K562 (cell line): ENCODE results near the gene SOS2. TPM values are rescaled to one million over a fixed set of nuclear protein-coding genes. Genes with fewer than 3 reads are reported as not detected.

Experiments used
- ATAC-seq: fragments of 200-7000 bp; cut with Tn5 transposase; 3 replicates; pipeline ENCODE4 v1.9.1; 2020; ENCODE audit warnings: moderate library complexity
- BruUV-seq: library from RNA; stranded (reverse); fragments of 400-500 nt; replicated peaks from 2 replicates; lab custom pipeline; 2021; lab: Mats Ljungman, UMichigan
- CTCF ChIA-PET: fragments of 300-600 bp; formaldehyde crosslinking; extraction: SDS; loops from one replicate; lab custom pipeline; 2021; ENCODE audit warnings: low intra/inter-chr PET ratio; lab: Yijun Ruan, JAX
- POLR2A ChIA-PET: fragments of 300-600, 350-650 bp; sonication (Branson Sonifier 250); formaldehyde crosslinking; extraction: SDS; loops from one replicate; lab custom pipeline; 2021; ENCODE audit warnings: antibody characterized with exemption, inconsistent platforms; lab: Yijun Ruan, JAX
- DNase-seq, 4 experiments: peaks; one replicate each; pipeline versions ENCODE4 v3.0.0 to v3.0.0-alpha.2; 2011 to 2018; ENCODE audit warnings: low spot score in 3 of 4, mixed read lengths in 3 of 4; ENCODE audit errors: extremely low read depth in 1 of 4
- FAIRE-seq: peaks from 2 replicates; lab custom pipeline; 2011; peaks lifted over from hg19 to GRCh38; lab: Jason Lieb, UNC
- H2AFZ ChIP-seq: 2 replicates; pipeline ENCODE4 v1.6.0; 2011; ENCODE audit warnings: low read depth, low read length, control low read depth, inconsistent platforms
- H3K27ac ChIP-seq: fragments of 200-600 bp; 3 replicates; pipeline ENCODE4 v1.8.0; 2011; ENCODE audit warnings: low read depth, mild to moderate bottlenecking, control low read depth, inconsistent platforms, low read length, moderate library complexity, mixed read lengths; ENCODE audit errors: extremely low read depth
- H3K27me3 ChIP-seq, 2 experiments: fragments of 300-600 bp in 1 of 2; 2 replicates in 1 of 2; 3 replicates in 1 of 2; pipeline versions ENCODE4 v1.6.0 to v1.8.0; 2011; ENCODE audit warnings: inconsistent platforms in 2 of 2, low read length in 2 of 2, mild to moderate bottlenecking in 1 of 2, mixed read lengths in 1 of 2, moderate library complexity in 1 of 2; ENCODE audit not compliant: control insufficient read depth in 2 of 2, insufficient read depth in 2 of 2
- H3K36me3 ChIP-seq: fragments of 300-600 bp; 3 replicates; pipeline ENCODE4 v1.8.0; 2011; ENCODE audit warnings: mild to moderate bottlenecking, low read length, inconsistent platforms; ENCODE audit not compliant: control insufficient read depth, insufficient read depth
- H3K4me1 ChIP-seq, 2 experiments: fragments of 200-600 bp in 1 of 2; replicated peaks in 1 of 2; 2 replicates in 1 of 2; 3 replicates in 1 of 2; pipeline versions ENCODE4 v1.5.1 to v1.8.0; 2011; ENCODE audit warnings: inconsistent platforms in 2 of 2, low read length in 2 of 2, mild to moderate bottlenecking in 1 of 2, mixed read lengths in 1 of 2, moderate library complexity in 1 of 2; ENCODE audit not compliant: control insufficient read depth in 2 of 2, insufficient read depth in 2 of 2
- H3K4me2 ChIP-seq: 2 replicates; pipeline ENCODE4 v1.6.1; 2011; ENCODE audit warnings: low read length, control low read depth, inconsistent platforms, mixed read lengths; ENCODE audit not compliant: insufficient read depth
- H3K4me3 ChIP-seq: fragments of 200-600 bp; sonication (generic), shearing (Covaris generic); 2 replicates; pipeline ENCODE4 v1.5.1; 2016; ENCODE audit warnings: control low read depth, inconsistent platforms
- H3K79me2 ChIP-seq: fragments of 200-600 bp; 3 replicates; pipeline ENCODE4 v1.8.0; 2011; ENCODE audit warnings: low read length, inconsistent platforms; ENCODE audit not compliant: control insufficient read depth, insufficient read depth
- H3K9ac ChIP-seq, 2 experiments: 2 replicates each; pipeline versions ENCODE4 v1.6.0 to v1.6.1; 2011; ENCODE audit warnings: low read depth in 2 of 2, low read length in 2 of 2, control low read depth in 1 of 2, inconsistent platforms in 1 of 2, mild to moderate bottlenecking in 1 of 2, mixed read lengths in 1 of 2; ENCODE audit not compliant: insufficient read depth in 1 of 2
- H3K9me1 ChIP-seq: one replicate; pipeline ENCODE4 v1.6.0; 2011; ENCODE audit warnings: inconsistent platforms, mild to moderate bottlenecking, low read length, moderate library complexity; ENCODE audit not compliant: control insufficient read depth, insufficient read depth
- H3K9me3 ChIP-seq: replicated peaks from 2 replicates; pipeline ENCODE4 v1.5.1; 2011; ENCODE audit warnings: low read depth, low read length, inconsistent platforms; ENCODE audit not compliant: control insufficient read depth, insufficient read depth
- H4K20me1 ChIP-seq: replicated peaks from 2 replicates; pipeline ENCODE4 v1.6.1; 2011; ENCODE audit warnings: low read length, inconsistent platforms, mixed read lengths; ENCODE audit not compliant: control insufficient read depth, insufficient read depth
- CBFA2T2 ChIP-seq: fragments of 450-650 bp; conservative IDR thresholded peaks from 2 replicates; pipeline ENCODE4 v1.6.1; 2017; ENCODE audit warnings: mild to moderate bottlenecking
- CBFA2T3 ChIP-seq: fragments of 450-650 bp; IDR thresholded peaks from 2 replicates; pipeline ENCODE4 v1.6.1; 2017
- CTBP1 ChIP-seq: fragments of 450-650 bp; IDR thresholded peaks from 2 replicates; pipeline ENCODE4 v1.6.1; 2016; ENCODE audit warnings: borderline replicate concordance
- E2F8 ChIP-seq: fragments of 450-650 bp; IDR thresholded peaks from 2 replicates; pipeline ENCODE4 v1.7.1; 2018; ENCODE audit warnings: mild to moderate bottlenecking, low read depth; ENCODE audit not compliant: partially characterized antibody
- ETV1 ChIP-seq: fragments of 450-650 bp; conservative IDR thresholded peaks from 2 replicates; pipeline ENCODE4 v1.6.1; 2016; ENCODE audit warnings: missing genetic modification characterization, control low read depth, low read depth, missing compliant biosample characterization
- ETV5 ChIP-seq: sonication (generic); formaldehyde crosslinking; IDR thresholded peaks from 2 replicates; pipeline ENCODE4 v1.4.0; 2020; ENCODE audit warnings: low read depth, mild to moderate bottlenecking, missing genetic modification reagents
- FOXK1 ChIP-seq: sonication (generic); formaldehyde crosslinking; IDR thresholded peaks from 2 replicates; pipeline ENCODE4 v1.8.0; 2022; ENCODE audit warnings: missing genetic modification reagents, mild to moderate bottlenecking, borderline replicate concordance
- GMEB1 ChIP-seq: fragments of 250-450 bp; sonication (Bioruptor Pico); IDR thresholded peaks from 2 replicates; pipeline ENCODE4 v1.4.0; 2020; ENCODE audit warnings: mild to moderate bottlenecking
- HIVEP1 ChIP-seq: fragments of 250-450 bp; sonication (Bioruptor Pico); IDR thresholded peaks from 2 replicates; pipeline ENCODE4 v1.4.0; 2020; ENCODE audit warnings: mild to moderate bottlenecking
- HMG20B ChIP-seq: fragments of 250-450 bp; sonication (Bioruptor Pico); IDR thresholded peaks from 2 replicates; pipeline ENCODE4 v1.5.0; 2021; ENCODE audit warnings: mild to moderate bottlenecking
- HMGN3 ChIP-seq: IDR thresholded peaks from 2 replicates; pipeline ENCODE4 v1.6.1; 2011; ENCODE audit warnings: borderline replicate concordance, low read depth, mild to moderate bottlenecking, mixed read lengths, low read length; ENCODE audit not compliant: insufficient read length; ENCODE audit errors: extremely low read depth
- KAT8 ChIP-seq: fragments of 450-650 bp; IDR thresholded peaks from 2 replicates; pipeline ENCODE4 v1.6.1; 2016; ENCODE audit warnings: low read depth, mild to moderate bottlenecking
- MAFK ChIP-seq: IDR thresholded peaks from 2 replicates; pipeline ENCODE4 v1.6.1; 2011; ENCODE audit warnings: low read length, improper control_type of control experiment
- NFE2 ChIP-seq: IDR thresholded peaks from 2 replicates; pipeline ENCODE4 v1.6.1; 2014; ENCODE audit warnings: antibody characterized with exemption, low read depth
- PML ChIP-seq: IDR thresholded peaks from 2 replicates; pipeline ENCODE4 v1.6.1; 2012; ENCODE audit warnings: low read length, inconsistent platforms
- POLR3G ChIP-seq: IDR thresholded peaks from 2 replicates; pipeline ENCODE4 v1.6.1; 2011; ENCODE audit not compliant: insufficient read length, insufficient replicate concordance; ENCODE audit errors: extremely low read depth
- SMARCA5 ChIP-seq: fragments of 450-650 bp; IDR thresholded peaks from 2 replicates; pipeline ENCODE4 v1.6.1; 2016
- SOX6 ChIP-seq: fragments of 450-650 bp; IDR thresholded peaks from 2 replicates; pipeline ENCODE4 v1.6.1; 2014; ENCODE audit warnings: mild to moderate bottlenecking
- SREBF1 ChIP-seq: fragments of 150-350 bp; IDR thresholded peaks from 2 replicates; pipeline ENCODE4 v1.6.1; 2014; ENCODE audit warnings: antibody characterized with exemption, low read depth, low read length, borderline replicate concordance
- TCF3 ChIP-seq: sonication (generic); formaldehyde crosslinking; IDR thresholded peaks from 2 replicates; pipeline ENCODE4 v1.4.0; 2020; ENCODE audit warnings: mild to moderate bottlenecking, missing genetic modification reagents
- ZKSCAN8 ChIP-seq: fragments of 200-800 bp; sonication (Bioruptor generic); IDR thresholded peaks from 2 replicates; pipeline ENCODE4 v1.6.1; 2016; ENCODE audit warnings: missing genetic modification characterization, missing compliant biosample characterization
- ZNF436 ChIP-seq: fragments of 250-450, 450-650 bp; sonication (Bioruptor Pico); formaldehyde crosslinking; IDR thresholded peaks from 2 replicates; pipeline ENCODE4 v1.7.0; 2020; ENCODE audit warnings: mild to moderate bottlenecking
- ZNF780A ChIP-seq: fragments of 250-450 bp; sonication (Bioruptor Pico); IDR thresholded peaks from 2 replicates; pipeline ENCODE4 v1.5.0; 2021; ENCODE audit warnings: mild to moderate bottlenecking
- WGBS: fragments of 100-300 bp; shearing (Covaris generic); methylation state at CpG from one replicate; pipeline ENCODE4 v1.1.6; 2016; ENCODE audit warnings: low coverage, mixed read lengths; ENCODE audit not compliant: insufficient coverage; ENCODE audit errors: missing lambda C conversion rate; 5-methylcytosine and 5-hydroxymethylcytosine counted together
- in situ Hi-C: fragments of 300-500 bp; cut with MboI; formaldehyde crosslinking; loops from 4 replicates; pipeline ENCODE4 v1.15.0; 2018; ENCODE audit warnings: inconsistent platforms, mixed read lengths
- intact Hi-C: fragments of 100-400 bp; cut with micrococcal nuclease; formaldehyde crosslinking; loops from 2 replicates; pipeline ENCODE4 v1.14.2; 2022
- polyA plus RNA-seq, 8 experiments: library from polyadenylated mRNA; depleted of rRNA in 4 of 8; stranded (reverse) in 5 of 8; unstranded in 3 of 8; fragments of >200 nt; fragmentation: Nextera tagmentation in 2 of 8; fragmentation: Illumina TruSeq in 1 of 8; extraction: Ambion mirVana in 2 of 8; extraction: Trizol in 1 of 8; gene quantifications; 2 replicates each; pipeline versions ENCODE4 v1.2.1 to v1.2.3, GENCODE V29; 2011 to 2014; ENCODE audit warnings: inconsistent platforms in 1 of 8, missing spikeins in 1 of 8
- total RNA-seq, 7 experiments: library from RNA; depleted of rRNA in 6 of 7; stranded (reverse); fragments of >200 nt in 6 of 7; fragmentation: Illumina TruSeq in 2 of 7; extraction: Trizol in 2 of 7; gene quantifications; 2 replicates each; pipeline versions ENCODE4 v1.2.1 to v1.2.3, GENCODE V29; 2011 to 2021; ENCODE audit warnings: low replicate concordance in 1 of 7

SOS2 gene
- total and polyA plus RNA-seq, 9 of the 15 experiments (the other 6 are each of a cell fraction or from before 2014, with no cell fraction given): 2.2 to 13.1 (median 10.5) TPM

DNA sequence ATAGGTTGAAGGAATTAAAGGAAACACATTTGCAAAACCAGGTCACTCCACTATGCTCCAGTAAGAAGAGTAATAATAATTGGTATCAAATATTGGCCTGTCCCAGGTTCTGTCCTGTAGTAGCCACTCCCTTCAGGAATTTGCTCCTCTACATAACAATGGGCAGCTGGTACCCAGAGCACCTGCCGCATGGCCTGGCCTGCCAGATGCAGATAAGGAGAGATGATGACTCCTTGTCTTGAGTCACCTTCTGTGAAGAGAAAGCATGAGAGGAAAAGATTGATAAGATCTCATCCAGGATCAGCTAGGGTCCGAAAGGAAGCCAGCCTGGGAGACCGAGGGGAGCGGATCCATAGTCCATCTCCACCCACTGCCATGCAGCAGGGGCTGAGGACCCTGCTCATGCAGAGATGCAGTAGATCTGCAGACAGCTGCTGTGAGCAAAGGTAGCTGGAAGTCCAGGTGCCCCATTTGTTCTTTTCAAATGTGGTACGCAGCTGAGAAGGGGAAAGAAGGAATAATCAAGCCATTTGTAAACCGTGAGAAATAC lies 139.3 kb downstream of the SOS2 start:
- H3K9ac ChIP-seq: no peak overlapping the region
- ATAC-seq (no peak), DNase-seq (peak in 3 of 4 experiments; percentile 9 to 17 (median 13)), FAIRE-seq (no peak)
- no peaks in the 10 kb centered on the region for H4K20me1 ChIP-seq
- intact Hi-C loops (no loop called here), in situ Hi-C loops (no loop called here)
- CTCF ChIA-PET: no interaction called here
- no peaks in the 10 kb centered on the region for H3K9me1 ChIP-seq
- peaks cover 0 to 17% of the 10 kb centered on the region in 2 experiments; a peak in 3 of 5 replicates for H3K4me1 ChIP-seq
- no peaks in the 10 kb centered on the region for H3K36me3 ChIP-seq
- POLR2A ChIA-PET: interaction anchor here (0.9 to 1.1 kb wide), 2 partner anchors 229 to 234 kb away, joined by 3 to 5 read pairs; no protein-coding TSS in a partner anchor
- H3K4me3 ChIP-seq: no peak overlapping the region
- no peak overlapping the region for H3K4me2 ChIP-seq
- H3K27me3 ChIP-seq: no peaks in the 10 kb centered on the region
- no TSS peak for BruUV-seq
- no peak overlapping the region for H2AFZ ChIP-seq
- no peaks in the 10 kb centered on the region for H3K79me2 ChIP-seq
- no peak overlapping the region for H3K27ac ChIP-seq
- WGBS: 44% methylated on average over 5 of the region's 6 CpGs
- no peaks in the 10 kb centered on the region for H3K9me3 ChIP-seq
- TF ChIP-seq KAT8: no peak
- no peak for TF ChIP-seq ETV1 (tag)
- TF ChIP-seq CTBP1: peak; percentile 75
- no peak for TF ChIP-seq E2F8
- TF ChIP-seq SREBF1: no peak
- TF ChIP-seq CBFA2T3: peak; percentile 64
- TF ChIP-seq HMG20B (CRISPR knock-in tag): no peak
- no peak for TF ChIP-seq ETV5 (CRISPR knock-in tag)
- TF ChIP-seq TCF3 (CRISPR knock-in tag): no peak
- no peak for TF ChIP-seq GMEB1 (CRISPR knock-in tag)
- no peak for TF ChIP-seq ZNF780A (CRISPR knock-in tag)
- TF ChIP-seq POLR3G: no peak
- no peak for TF ChIP-seq NFE2
- no peak for TF ChIP-seq PML
- no peak for TF ChIP-seq FOXK1 (CRISPR knock-in tag)
- TF ChIP-seq CBFA2T2: peak; percentile 53
- TF ChIP-seq ZNF436 (CRISPR knock-in tag): no peak
- no peak for TF ChIP-seq SMARCA5
- no peak for TF ChIP-seq MAFK
- no peak for TF ChIP-seq HIVEP1 (CRISPR knock-in tag)
- TF ChIP-seq HMGN3: no peak
- TF ChIP-seq SOX6: peak; percentile 47; the same call in 1 of the 2 replicates
- no peak for TF ChIP-seq ZKSCAN8 (CRISPR knock-in tag)
